HepG2 (cell line): ENCODE results near the gene CEMP1. TPM values are rescaled to one million over a fixed set of nuclear protein-coding genes. Genes with fewer than 3 reads are reported as not detected.

Experiments used
- DMAP1 ChIP-seq: IDR thresholded peaks from 2 replicates; pipeline ENCODE4 v1.6.1; 2016
- GPBP1L1 ChIP-seq: sonication (generic); formaldehyde crosslinking; IDR thresholded peaks from 2 replicates; pipeline ENCODE4 v1.5.0; 2020; ENCODE audit warnings: mild to moderate bottlenecking, missing genetic modification reagents
- MNT ChIP-seq: fragments of 450-650 bp; IDR thresholded peaks from 2 replicates; pipeline ENCODE4 v1.6.1; 2016
- NFYB ChIP-seq: sonication (generic); formaldehyde crosslinking; IDR thresholded peaks from 2 replicates; pipeline ENCODE4 v1.4.0; 2020; ENCODE audit warnings: missing genetic modification reagents
- PATZ1 ChIP-seq: sonication (generic); formaldehyde crosslinking; IDR thresholded peaks from 2 replicates; pipeline ENCODE4 v1.4.0; 2020; ENCODE audit warnings: missing genetic modification reagents
- PBX2 ChIP-seq: IDR thresholded peaks from 2 replicates; pipeline ENCODE4 v1.6.1; 2016; ENCODE audit warnings: control low read depth
- SP4 ChIP-seq: sonication (generic); formaldehyde crosslinking; IDR thresholded peaks from 2 replicates; pipeline ENCODE4 v1.8.1; 2023; ENCODE audit warnings: mild to moderate bottlenecking, missing genetic modification reagents
- THAP11 ChIP-seq: IDR thresholded peaks from 2 replicates; pipeline ENCODE4 v1.6.1; 2016; ENCODE audit warnings: missing biosample characterization, missing genetic modification reagents
- ZFP91 ChIP-seq: sonication (generic); formaldehyde crosslinking; IDR thresholded peaks from 2 replicates; pipeline ENCODE4 v1.9.0; 2022; ENCODE audit warnings: missing genetic modification reagents, mild to moderate bottlenecking, borderline replicate concordance
- ZNF446 ChIP-seq: sonication (generic); formaldehyde crosslinking; IDR thresholded peaks from 2 replicates; pipeline ENCODE4 v1.5.0; 2020; ENCODE audit warnings: mild to moderate bottlenecking, missing genetic modification reagents
- ZNF460 ChIP-seq: sonication (generic); formaldehyde crosslinking; IDR thresholded peaks from 2 replicates; pipeline ENCODE4 v1.5.1; 2020; ENCODE audit warnings: missing genetic modification reagents, mild to moderate bottlenecking, borderline replicate concordance
- ZNF609 ChIP-seq: sonication (generic); formaldehyde crosslinking; IDR thresholded peaks from 2 replicates; pipeline ENCODE4 v1.4.0; 2020; ENCODE audit warnings: mild to moderate bottlenecking, missing genetic modification reagents, borderline replicate concordance
- ZNF777 ChIP-seq: sonication (generic); formaldehyde crosslinking; IDR thresholded peaks from 2 replicates; pipeline ENCODE4 v1.4.0; 2020; ENCODE audit warnings: missing genetic modification reagents
- ZNF780A ChIP-seq: sonication (generic); formaldehyde crosslinking; IDR thresholded peaks from 2 replicates; pipeline ENCODE4 v1.8.0; 2022; ENCODE audit warnings: mild to moderate bottlenecking, missing genetic modification reagents, moderate library complexity
- polyA plus RNA-seq, 8 experiments: library from polyadenylated mRNA; depleted of rRNA in 3 of 8; stranded (reverse) in 7 of 8; unstranded in 1 of 8; fragments of >200 nt; fragmentation: Illumina TruSeq in 4 of 8; extraction: Trizol in 4 of 8; gene quantifications; 2 replicates each; pipeline versions ENCODE4 v1.2.1 to v1.2.3, GENCODE V29; 2011 to 2016; ENCODE audit warnings: low read depth in 4 of 8, missing spikeins in 1 of 8, mixed read lengths in 1 of 8; ENCODE audit not compliant: insufficient read depth in 1 of 8
- total RNA-seq, 5 experiments: library from RNA; depleted of rRNA; stranded (reverse); fragments of >200 nt; fragmentation: Illumina TruSeq; extraction: Trizol; gene quantifications; 2 replicates each; pipeline ENCODE4 v1.2.3, GENCODE V29; 2016; ENCODE audit warnings: low read depth in 1 of 5

Gene CEMP1
- total and polyA plus RNA-seq, 2 of the 13 experiments (the other 11 are each of a cell fraction or from before 2014, with no cell fraction given), result not detected

GRCh38 chr16:2537451-2538379 lies 6.5 kb upstream of the CEMP1 start, which contains the start of gene PDPK1 (continued):
- TF ChIP-seq ZFP91, result peak; percentile 23; the same call in 1 of the 2 replicates
- no peak for TF ChIP-seq DMAP1 (CRISPR knock-in tag)
- peak; percentile 38; the same call in 1 of the 2 replicates for TF ChIP-seq ZNF777
- peak; percentile 88 for TF ChIP-seq SP4 (CRISPR knock-in tag)
- peak; percentile 72 for TF ChIP-seq THAP11
- no peak for TF ChIP-seq ZNF460 (CRISPR knock-in tag)
- TF ChIP-seq ZNF446 (CRISPR knock-in tag), result 0 out of 2 replicates have a peak, but pooled peaks have one; percentile 45
- TF ChIP-seq ZNF609 (CRISPR knock-in tag), result no peak
- no peak for TF ChIP-seq ZNF780A
- TF ChIP-seq GPBP1L1 (CRISPR knock-in tag), result no peak
- peak; percentile 78 for TF ChIP-seq PBX2 (CRISPR knock-in tag)
- peak; percentile 66 for TF ChIP-seq NFYB (CRISPR knock-in tag)
- peak; percentile 34 for TF ChIP-seq PATZ1 (CRISPR knock-in tag)
- TF ChIP-seq MNT, result no peak
